Activated T-helper 17 cell treated with anti-CD3 and anti-CD28 coated beads, Interleukin-2, amount 50 U/mL, for 72 hours (primary cell): ENCODE data around the gene ZNF784. TPM values are rescaled to one million over a fixed set of nuclear protein-coding genes. Genes with fewer than 3 reads are reported as not detected.

Experiments
- ATAC-seq: fragments of 150-1000 bp; cut with Tn5 transposase; replicated peaks from 2 replicates; pipeline ENCODE4 v1.10.0; 2021; ENCODE audit warnings: mild to moderate bottlenecking, moderate library complexity
- H3K27ac Mint-ChIP-seq: one replicate; pipeline ENCODE4 v1.8.0; 2022; ENCODE audit warnings: mixed read lengths
- H3K27me3 Mint-ChIP-seq: one replicate; pipeline ENCODE4 v1.8.0; 2022; ENCODE audit warnings: mixed read lengths
- H3K36me3 Mint-ChIP-seq: one replicate; pipeline ENCODE4 v1.8.0; 2022; ENCODE audit warnings: low read depth, mild to moderate bottlenecking, mixed read lengths
- H3K4me1 Mint-ChIP-seq: one replicate; pipeline ENCODE4 v1.8.0; 2022; ENCODE audit warnings: mixed read lengths
- H3K4me3 Mint-ChIP-seq: one replicate; pipeline ENCODE4 v1.8.0; 2022; ENCODE audit warnings: mild to moderate bottlenecking, mixed read lengths
- H3K9me3 Mint-ChIP-seq: one replicate; pipeline ENCODE4 v1.8.0; 2022; ENCODE audit warnings: mixed read lengths
- total RNA-seq, 2 donors: library from RNA; stranded (reverse); gene quantifications; one replicate each; pipeline ENCODE4 v1.2.3, GENCODE V29; 2022

The ZNF784 gene
- total RNA-seq, 2 donors from 2014 or later, result 4.6 to 5.3 TPM

DNA sequence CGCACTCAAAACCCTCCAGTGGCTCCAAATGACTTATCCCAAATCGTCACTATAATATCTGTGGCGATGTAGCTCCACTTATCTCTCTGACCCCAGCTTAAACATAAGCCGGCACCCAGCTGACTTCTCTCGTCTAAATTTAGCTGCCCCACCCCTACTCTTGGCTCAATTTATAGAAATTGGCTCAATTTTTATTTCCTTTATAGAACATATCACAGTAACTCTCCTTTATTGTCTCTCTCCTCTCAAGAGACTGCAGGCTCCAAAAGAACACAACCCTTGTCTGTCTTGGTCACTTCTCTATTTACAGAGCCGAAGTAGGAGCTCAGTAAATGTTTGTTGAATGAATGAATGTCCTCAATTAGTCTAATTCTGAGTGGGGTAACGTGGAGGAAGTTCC is 805 bp downstream of the ZNF784 start:
- Mint-ChIP-seq H3K27ac (peak overlapping the region; percentile 90), H3K9me3 (no peaks in the 10 kb centered on the region), H3K4me1 (peaks cover 25% of the 10 kb centered on the region), H3K4me3 (peak overlapping the region; percentile 77), H3K27me3 (no peaks in the 10 kb centered on the region), H3K36me3 (peaks cover 7% of the 10 kb centered on the region)
- ATAC-seq, result no peak

DNA sequence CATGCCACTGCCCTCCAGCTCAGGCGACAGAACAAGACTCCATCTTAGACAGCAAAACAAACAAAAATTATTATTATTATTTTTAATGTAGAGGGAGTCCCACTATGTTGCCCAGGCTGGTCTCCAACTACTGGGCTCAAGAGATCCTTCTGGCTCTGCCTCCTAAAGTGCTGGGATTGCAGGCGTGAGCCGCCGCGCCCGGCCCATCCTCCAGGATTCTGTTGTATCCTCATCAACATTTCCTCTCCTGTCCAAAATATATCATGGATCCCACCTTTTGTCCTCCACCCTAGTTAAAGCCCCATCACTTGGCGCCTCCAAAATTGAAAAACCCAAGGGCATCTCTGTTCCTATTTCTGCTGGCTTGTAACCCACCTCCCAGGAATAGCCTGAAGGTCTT is 1.2 kb downstream of the ZNF784 start:
- H3K4me3 Mint-ChIP-seq, result no peak overlapping the region
- peaks cover 25% of the 10 kb centered on the region for H3K4me1 Mint-ChIP-seq
- no peaks in the 10 kb centered on the region for H3K9me3 Mint-ChIP-seq
- H3K27ac Mint-ChIP-seq, result no peak overlapping the region
- no peaks in the 10 kb centered on the region for H3K27me3 Mint-ChIP-seq
- ATAC-seq, result no peak
- H3K36me3 Mint-ChIP-seq, result peaks cover 7% of the 10 kb centered on the region

DNA sequence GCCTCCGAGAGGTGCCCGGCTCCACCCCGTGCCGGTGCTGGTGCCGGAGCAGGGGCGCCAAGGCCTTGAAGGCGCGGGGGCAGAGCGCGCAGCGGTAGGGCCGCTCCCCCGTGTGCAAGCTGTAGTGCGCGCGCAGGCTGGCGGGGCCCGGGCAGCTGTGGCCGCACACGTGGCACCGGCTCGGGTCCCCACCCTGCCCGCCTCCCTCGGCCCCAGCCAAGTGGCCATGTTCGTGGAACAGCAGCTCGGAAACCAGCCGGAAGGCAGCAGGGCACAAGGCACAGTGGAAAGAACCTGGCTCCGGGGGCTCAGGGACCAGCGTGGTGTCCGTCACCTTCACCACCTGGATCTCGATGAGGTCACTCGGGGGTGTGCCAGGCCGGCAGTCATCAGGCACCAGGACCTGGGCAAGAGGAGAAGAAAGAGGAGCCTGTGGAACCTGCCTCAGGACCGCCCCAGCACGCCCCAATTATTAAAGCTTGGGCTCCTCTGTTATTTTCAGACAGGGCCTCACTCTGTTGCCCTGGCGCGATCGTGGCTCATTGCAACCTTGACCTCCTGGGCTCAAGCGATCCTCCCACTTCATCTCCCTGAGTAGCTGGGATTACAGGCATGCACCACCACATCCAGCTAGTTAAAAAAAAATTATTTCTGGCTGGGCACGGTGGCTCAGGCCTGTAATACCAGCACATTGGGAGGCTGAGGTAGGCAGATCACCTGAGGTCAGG is 2.0 kb downstream of the ZNF784 start:
- no peak for ATAC-seq
- Mint-ChIP-seq H3K4me1 (peaks cover 25% of the 10 kb centered on the region), H3K27me3 (no peaks in the 10 kb centered on the region), H3K36me3 (peaks cover 12% of the 10 kb centered on the region), H3K9me3 (no peaks in the 10 kb centered on the region), H3K4me3 (no peak overlapping the region), H3K27ac (no peak overlapping the region)

DNA sequence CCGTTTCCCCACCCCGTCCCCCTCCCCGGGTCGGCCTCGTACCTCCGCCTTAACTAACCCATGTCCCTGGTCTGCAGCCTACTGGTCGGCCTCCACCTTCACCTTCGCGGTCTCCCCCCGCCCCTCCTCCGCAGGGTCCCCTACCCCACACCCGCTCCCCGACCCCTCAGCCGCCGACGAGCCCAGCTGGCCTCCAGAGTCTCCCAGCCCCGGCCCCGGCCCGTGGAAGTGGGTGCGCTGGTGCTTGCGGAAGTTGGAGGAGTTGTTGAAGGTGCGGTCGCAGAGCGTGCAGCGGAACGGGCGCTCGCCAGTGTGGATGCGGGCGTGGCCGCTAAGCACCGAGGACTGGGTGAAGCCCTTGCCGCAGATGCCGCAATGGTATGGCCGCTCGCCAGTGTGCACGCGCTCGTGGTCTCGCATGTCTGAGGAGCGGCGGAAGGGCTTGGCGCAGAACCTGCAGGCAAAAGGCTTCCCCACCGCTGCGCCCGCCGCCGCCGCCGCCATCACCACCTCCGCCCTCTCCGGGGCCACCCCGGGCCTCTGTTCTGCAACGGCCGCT is 2.6 kb downstream of the ZNF784 start:
- Mint-ChIP-seq H3K4me1 (peaks cover 22% of the 10 kb centered on the region), H3K9me3 (no peaks in the 10 kb centered on the region)

DNA sequence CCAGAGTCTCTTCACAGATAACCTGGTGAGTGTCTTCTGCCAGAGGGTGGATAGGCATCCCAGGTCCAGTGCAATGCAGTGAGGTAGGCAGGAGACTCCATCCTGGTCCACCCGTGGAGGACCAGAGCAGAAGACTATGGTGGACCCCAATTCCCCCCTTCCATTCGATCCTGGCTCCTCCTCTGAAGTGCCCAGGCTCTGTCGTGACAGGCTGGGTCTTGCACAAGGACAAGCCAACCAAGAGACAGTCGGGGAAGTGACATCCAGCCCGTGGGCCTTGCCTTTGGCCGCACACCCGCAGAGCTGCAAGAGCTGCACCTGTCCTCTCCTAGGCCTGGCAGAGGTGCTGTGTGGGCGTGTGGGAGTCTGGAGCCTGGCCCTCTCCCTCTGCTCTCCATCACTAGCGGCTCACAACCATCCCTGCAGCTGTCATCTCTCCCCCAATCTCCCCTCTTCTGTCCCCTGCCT is 3.1 kb downstream of the ZNF784 start:
- ATAC-seq, result no peak

More for the DNA sequence above, 2.6 kb downstream of the ZNF784 start:
- H3K4me3 Mint-ChIP-seq, result no peak overlapping the region
- no peaks in the 10 kb centered on the region for H3K27me3 Mint-ChIP-seq
- no peak for ATAC-seq
- H3K36me3 Mint-ChIP-seq, result peaks cover 19% of the 10 kb centered on the region
- H3K27ac Mint-ChIP-seq, result no peak overlapping the region

DNA sequence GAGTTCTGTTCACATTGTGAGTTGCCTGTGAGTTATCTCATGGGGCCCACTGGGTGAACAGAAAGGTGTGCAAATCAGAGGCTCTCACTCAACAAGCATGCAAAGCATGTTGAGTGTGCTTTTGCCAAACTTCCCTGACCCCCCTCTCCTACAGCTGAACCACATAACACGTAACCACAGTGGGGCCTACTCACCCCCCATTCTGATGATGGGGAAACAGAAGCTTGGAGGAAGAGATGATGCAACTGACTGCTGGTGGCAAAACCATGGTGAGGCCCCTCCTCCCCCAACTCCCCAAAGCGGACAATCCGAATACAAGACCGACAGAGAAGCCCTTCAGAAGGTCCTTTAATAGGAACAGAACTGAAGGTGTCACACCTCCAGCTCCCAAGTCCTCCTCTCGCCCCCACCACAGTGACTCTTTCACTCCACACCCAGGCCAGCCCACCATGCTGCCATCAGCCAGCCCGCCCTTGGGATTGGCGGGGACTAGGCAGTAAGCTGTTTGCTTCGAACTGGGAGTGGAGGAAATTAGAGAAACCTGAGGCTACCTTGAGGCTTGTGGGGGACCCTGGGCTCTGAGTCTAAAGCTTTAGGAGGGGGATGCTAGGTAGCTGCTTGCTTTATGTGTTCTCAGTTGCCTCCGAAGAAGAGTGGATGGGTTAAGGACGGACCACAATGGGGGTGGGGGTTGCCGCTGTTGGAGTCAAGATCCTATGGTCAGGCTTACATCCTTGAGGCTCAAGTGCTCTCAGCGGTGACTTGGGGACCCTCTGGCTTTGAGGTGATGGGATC is 3.8 kb downstream of the ZNF784 start:
- Mint-ChIP-seq H3K36me3 (peaks cover 22% of the 10 kb centered on the region), H3K4me1 (peaks cover 15% of the 10 kb centered on the region), H3K27me3 (no peaks in the 10 kb centered on the region), H3K27ac (peak overlapping the region; percentile 17), H3K9me3 (no peaks in the 10 kb centered on the region), H3K4me3 (no peak overlapping the region)
- ATAC-seq, result no peak

More for the DNA sequence above, 3.1 kb downstream of the ZNF784 start:
- peaks cover 22% of the 10 kb centered on the region for H3K36me3 Mint-ChIP-seq
- peaks cover 16% of the 10 kb centered on the region for H3K4me1 Mint-ChIP-seq
- H3K27ac Mint-ChIP-seq, result peak overlapping the region; percentile 17
- H3K27me3 Mint-ChIP-seq, result no peaks in the 10 kb centered on the region
- no peaks in the 10 kb centered on the region for H3K9me3 Mint-ChIP-seq
- H3K4me3 Mint-ChIP-seq, result no peak overlapping the region

DNA sequence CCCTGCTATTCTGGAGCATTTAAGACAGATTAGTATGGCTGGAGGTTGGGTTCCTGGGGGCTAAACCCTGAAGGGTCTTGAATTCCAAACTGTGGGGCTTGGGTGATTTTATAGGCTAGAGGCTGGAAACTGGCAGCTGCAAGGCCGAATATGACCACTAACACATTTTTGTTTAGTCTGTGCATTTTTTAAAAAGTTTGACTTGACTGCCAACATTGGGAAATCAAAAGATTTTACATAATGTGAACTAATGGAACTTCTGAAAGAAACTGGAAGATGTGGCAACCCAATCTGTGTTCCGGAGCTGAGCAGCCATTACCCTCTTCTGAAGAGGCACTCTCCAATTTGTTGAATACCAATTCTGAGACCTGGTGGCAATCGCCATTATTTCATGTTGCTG is 5.1 kb downstream of the ZNF784 start:
- Mint-ChIP-seq H3K4me3 (no peak overlapping the region), H3K27me3 (no peaks in the 10 kb centered on the region), H3K9me3 (no peaks in the 10 kb centered on the region), H3K4me1 (peaks cover 9% of the 10 kb centered on the region), H3K27ac (no peak overlapping the region), H3K36me3 (peaks cover 15% of the 10 kb centered on the region)
- no peak for ATAC-seq

DNA sequence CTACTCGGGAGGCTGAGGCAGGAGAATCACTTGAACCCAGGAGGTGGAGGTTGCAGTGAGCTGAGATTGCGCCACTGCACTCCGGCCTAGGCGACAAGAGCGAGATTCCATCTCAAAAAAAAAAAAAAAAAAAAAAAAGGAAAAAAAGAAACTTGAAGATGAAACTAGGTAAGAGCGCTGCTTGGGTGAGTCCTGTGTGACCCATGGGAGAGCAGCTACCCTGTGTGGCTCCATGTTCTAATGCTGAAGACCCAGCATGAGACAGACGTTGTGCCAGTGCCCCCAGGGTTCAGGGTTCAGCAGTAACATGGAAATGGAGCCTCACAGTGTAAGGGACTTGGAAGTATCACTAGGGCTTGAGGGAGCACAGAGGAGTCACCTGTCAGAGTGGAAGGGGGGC is 5.9 kb downstream of the ZNF784 start:
- Mint-ChIP-seq H3K4me3 (no peak overlapping the region), H3K4me1 (peaks cover 3% of the 10 kb centered on the region), H3K9me3 (no peaks in the 10 kb centered on the region), H3K27me3 (no peaks in the 10 kb centered on the region), H3K27ac (no peak overlapping the region), H3K36me3 (peaks cover 15% of the 10 kb centered on the region)
- no peak for ATAC-seq

DNA sequence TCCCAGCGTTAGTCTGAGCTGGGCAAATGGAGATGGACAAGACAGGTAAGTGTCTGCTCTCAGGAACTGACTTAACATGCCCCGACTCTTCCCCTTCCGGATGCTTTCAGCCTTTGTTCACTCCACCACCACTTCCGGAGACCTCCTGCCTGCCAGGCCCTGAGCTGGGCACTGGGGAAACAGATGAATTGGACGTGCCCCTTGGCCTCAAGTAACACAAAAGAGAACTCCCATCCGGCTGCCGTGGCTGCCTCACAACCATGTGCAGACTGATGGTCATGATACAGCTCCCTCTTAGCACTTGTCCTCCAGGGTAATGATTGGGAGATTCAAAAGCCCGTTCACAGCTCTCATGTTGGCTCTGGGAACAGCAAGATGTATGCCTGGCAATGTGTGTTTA is 6.9 kb downstream of the ZNF784 start:
- Mint-ChIP-seq H3K36me3 (peaks cover 24% of the 10 kb centered on the region), H3K4me1 (no peaks in the 10 kb centered on the region), H3K4me3 (no peak overlapping the region), H3K27ac (no peak overlapping the region), H3K27me3 (no peaks in the 10 kb centered on the region), H3K9me3 (no peaks in the 10 kb centered on the region)
- no peak for ATAC-seq

DNA sequence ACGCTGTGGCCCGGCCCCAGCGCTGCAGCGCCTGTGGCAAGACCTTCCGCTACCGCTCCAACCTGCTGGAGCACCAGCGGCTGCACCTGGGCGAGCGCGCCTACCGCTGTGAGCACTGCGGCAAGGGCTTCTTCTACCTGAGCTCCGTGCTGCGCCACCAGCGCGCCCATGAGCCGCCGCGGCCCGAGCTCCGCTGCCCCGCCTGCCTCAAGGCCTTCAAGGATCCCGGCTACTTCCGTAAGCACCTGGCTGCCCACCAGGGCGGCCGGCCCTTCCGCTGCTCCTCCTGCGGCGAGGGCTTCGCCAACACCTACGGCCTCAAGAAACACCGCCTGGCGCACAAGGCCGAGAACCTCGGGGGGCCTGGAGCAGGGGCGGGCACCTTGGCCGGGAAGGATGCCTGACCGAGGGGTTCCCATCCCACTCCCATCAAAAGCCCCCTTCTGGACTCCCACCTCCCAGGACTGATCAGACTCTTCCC is 7.9 kb downstream of the ZNF784 start:
- no peak overlapping the region for H3K27ac Mint-ChIP-seq
- H3K9me3 Mint-ChIP-seq, result no peaks in the 10 kb centered on the region
- ATAC-seq, result no peak
- no peaks in the 10 kb centered on the region for H3K27me3 Mint-ChIP-seq
- H3K4me3 Mint-ChIP-seq, result no peak overlapping the region
- peaks cover 7% of the 10 kb centered on the region for H3K4me1 Mint-ChIP-seq
- peaks cover 26% of the 10 kb centered on the region for H3K36me3 Mint-ChIP-seq

DNA sequence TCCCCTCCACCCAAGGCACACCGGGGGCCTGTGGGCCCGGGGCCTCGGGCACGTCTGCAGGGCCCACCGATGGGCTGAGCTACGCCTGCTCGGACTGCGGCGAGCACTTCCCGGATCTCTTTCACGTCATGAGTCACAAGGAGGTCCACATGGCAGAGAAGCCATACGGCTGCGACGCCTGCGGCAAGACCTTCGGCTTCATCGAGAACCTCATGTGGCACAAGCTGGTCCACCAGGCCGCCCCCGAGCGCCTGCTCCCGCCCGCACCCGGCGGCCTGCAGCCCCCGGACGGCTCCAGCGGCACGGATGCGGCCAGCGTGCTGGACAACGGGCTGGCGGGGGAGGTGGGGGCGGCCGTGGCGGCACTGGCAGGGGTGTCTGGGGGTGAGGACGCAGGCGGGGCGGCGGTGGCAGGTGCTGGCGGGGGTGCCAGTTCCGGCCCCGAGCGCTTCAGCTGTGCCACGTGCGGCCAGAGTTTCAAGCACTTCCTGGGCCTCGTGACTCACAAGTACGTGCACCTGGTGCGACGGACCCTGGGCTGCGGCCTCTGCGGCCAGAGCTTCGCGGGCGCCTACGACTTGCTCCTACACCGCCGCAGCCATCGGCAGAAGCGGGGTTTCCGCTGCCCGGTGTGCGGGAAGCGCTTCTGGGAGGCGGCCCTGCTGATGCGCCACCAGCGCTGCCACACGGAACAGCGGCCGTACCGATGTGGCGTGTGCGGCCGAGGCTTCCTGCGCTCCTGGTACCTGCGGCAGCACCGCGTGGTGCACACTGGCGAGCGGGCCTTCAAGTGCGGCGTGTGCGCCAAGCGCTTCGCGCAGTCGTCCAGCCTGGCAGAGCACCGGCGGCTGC is 8.6 kb downstream of the ZNF784 start:
- no peak overlapping the region for H3K27ac Mint-ChIP-seq
- H3K9me3 Mint-ChIP-seq, result no peaks in the 10 kb centered on the region
- H3K27me3 Mint-ChIP-seq, result no peaks in the 10 kb centered on the region
- H3K36me3 Mint-ChIP-seq, result peaks cover 26% of the 10 kb centered on the region
- ATAC-seq, result no peak
- peaks cover 12% of the 10 kb centered on the region for H3K4me1 Mint-ChIP-seq
- H3K4me3 Mint-ChIP-seq, result no peak overlapping the region

DNA sequence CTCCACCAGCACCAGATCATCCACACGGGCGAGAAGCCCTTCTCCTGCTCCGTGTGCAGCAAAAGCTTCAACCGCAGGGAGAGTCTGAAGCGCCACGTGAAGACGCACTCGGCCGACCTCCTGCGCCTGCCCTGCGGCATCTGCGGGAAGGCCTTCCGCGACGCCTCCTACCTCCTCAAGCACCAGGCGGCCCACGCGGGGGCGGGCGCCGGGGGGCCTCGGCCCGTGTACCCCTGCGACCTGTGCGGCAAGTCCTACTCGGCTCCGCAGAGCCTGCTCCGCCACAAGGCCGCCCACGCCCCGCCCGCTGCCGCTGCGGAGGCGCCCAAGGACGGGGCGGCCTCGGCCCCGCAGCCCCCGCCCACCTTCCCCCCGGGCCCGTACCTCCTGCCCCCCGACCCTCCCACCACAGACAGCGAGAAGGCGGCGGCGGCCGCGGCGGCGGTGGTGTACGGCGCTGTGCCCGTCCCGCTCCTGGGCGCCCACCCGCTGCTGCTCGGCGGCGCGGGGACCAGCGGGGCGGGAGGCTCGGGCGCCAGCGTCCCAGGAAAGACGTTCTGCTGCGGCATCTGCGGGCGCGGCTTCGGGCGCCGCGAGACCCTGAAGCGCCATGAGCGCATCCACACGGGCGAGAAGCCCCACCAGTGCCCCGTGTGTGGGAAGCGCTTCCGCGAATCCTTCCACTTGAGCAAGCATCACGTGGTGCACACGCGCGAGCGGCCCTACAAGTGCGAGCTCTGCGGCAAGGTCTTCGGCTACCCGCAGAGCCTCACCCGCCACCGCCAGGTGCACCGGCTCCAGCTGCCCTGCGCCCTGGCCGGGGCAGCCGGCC is 9.4 kb downstream of the ZNF784 start:
- Mint-ChIP-seq H3K4me3 (no peak overlapping the region), H3K9me3 (no peaks in the 10 kb centered on the region), H3K27ac (no peak overlapping the region), H3K4me1 (peaks cover 17% of the 10 kb centered on the region), H3K27me3 (no peaks in the 10 kb centered on the region), H3K36me3 (peaks cover 29% of the 10 kb centered on the region)
- ATAC-seq, result no peak

DNA sequence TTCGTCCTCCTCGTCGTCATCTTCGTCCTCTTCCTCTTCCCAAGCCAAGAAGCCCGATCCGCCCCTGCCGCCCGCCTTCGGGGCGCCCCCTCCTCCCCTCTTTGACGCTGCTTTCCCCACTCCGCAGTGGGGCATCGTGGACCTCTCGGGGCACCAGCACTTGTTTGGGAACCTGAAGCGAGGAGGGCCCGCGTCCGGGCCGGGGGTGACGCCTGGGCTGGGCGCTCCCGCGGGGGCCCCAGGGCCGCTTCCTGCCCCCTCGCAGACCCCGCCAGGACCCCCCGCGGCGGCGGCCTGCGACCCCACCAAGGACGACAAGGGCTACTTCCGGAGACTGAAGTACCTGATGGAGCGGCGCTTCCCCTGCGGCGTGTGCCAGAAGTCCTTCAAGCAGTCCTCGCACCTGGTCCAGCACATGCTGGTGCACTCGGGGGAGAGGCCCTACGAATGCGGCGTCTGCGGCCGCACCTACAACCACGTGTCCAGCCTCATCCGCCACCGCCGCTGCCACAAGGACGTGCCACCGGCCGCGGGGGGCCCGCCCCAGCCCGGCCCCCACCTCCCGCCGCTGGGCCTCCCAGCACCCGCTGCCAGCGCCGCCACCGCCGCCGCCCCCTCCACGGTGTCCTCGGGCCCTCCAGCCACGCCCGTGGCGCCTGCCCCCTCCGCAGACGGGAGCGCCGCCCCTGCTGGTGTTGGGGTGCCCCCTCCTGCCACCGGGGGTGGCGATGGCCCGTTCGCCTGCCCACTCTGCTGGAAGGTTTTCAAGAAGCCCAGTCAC is 10.2 kb downstream of the ZNF784 start:
- H3K4me3 Mint-ChIP-seq, result no peak overlapping the region
- H3K27me3 Mint-ChIP-seq, result no peaks in the 10 kb centered on the region
- no peak overlapping the region for H3K27ac Mint-ChIP-seq
- H3K4me1 Mint-ChIP-seq, result peaks cover 20% of the 10 kb centered on the region
- no peaks in the 10 kb centered on the region for H3K9me3 Mint-ChIP-seq
- ATAC-seq, result no peak
- peaks cover 37% of the 10 kb centered on the region for H3K36me3 Mint-ChIP-seq
